ENCODE data around the gene GPR153. TPM values are rescaled to one million over a fixed set of nuclear protein-coding genes. Genes with fewer than 3 reads are reported as not detected.

The GPR153 gene
- total and polyA plus RNA-seq, 2 of the 8 experiments (the other 6 are each of a cell fraction or from before 2014, with no cell fraction given) = 5.7 to 8.1 TPM

GRCh38 chr1:6256645-6257044, 4.3 kb downstream of the GPR153 start (continued):
- TF ChIP-seq EP300 (IDR thresholded peaks at IDR 0.05; ENCODE audit: borderline replicate concordance in 1 of 2, low read depth in 2 of 2, low read length in 2 of 2) = no peak
- no peak for TF ChIP-seq CREB1 (IDR thresholded peaks at IDR 0.05)
- no peak for TF ChIP-seq POLR2A (IDR thresholded peaks at IDR 0.05; ENCODE audit: control extremely low read depth in 1 of 2, low read depth in 2 of 2, low read length in 2 of 2)
- TF ChIP-seq JUN (IDR thresholded peaks at IDR 0.05; ENCODE audit: low read depth, low read length) = no peak

All from H1 (cell line).